PFSK-1 (cell line): ENCODE data around the gene VPS45.

Experiments
- FOXP2 ChIP-seq: optimal IDR thresholded peaks from 2 replicates; pipeline ENCODE3; 2011; ENCODE audit warnings: borderline replicate concordance, control low read depth, inconsistent platforms; ENCODE audit not compliant: insufficient read depth; ENCODE audit errors: extremely low read length, extremely low read depth
- POLR2AphosphoS5 ChIP-seq: IDR thresholded peaks from 2 replicates; pipeline ENCODE4 v1.6.1; 2012; ENCODE audit warnings: low read depth, mild to moderate bottlenecking, control low read depth, low read length, moderate library complexity
- REST ChIP-seq, 2 experiments: IDR thresholded peaks; 2 replicates each; pipeline versions ENCODE4 v1.6.1 to v1.8.0; 2011 to 2012; ENCODE audit warnings: low read depth in 2 of 2, low read length in 2 of 2, control low read depth in 1 of 2, inconsistent platforms in 1 of 2, mild to moderate bottlenecking in 1 of 2, moderate library complexity in 1 of 2; ENCODE audit not compliant: insufficient read depth in 1 of 2
- SIN3A ChIP-seq: IDR thresholded peaks from 2 replicates; pipeline ENCODE4 v1.6.1; 2012; ENCODE audit warnings: mild to moderate bottlenecking, low read length, moderate library complexity, borderline replicate concordance; ENCODE audit not compliant: insufficient read depth
- TAF1 ChIP-seq: IDR thresholded peaks from 2 replicates; pipeline ENCODE4 v1.6.1; 2012; ENCODE audit warnings: low read length, control low read depth, borderline replicate concordance; ENCODE audit not compliant: insufficient read depth

The VPS45 gene

GRCh38 chr1:150156868-150157603, 89.5 kb downstream of the VPS45 start:
- TF ChIP-seq REST (IDR thresholded peaks at IDR 0.05; ENCODE audit: insufficient read depth in 1 of 2, low read depth in 2 of 2, low read length in 2 of 2) (no peak), SIN3A (no peak), TAF1 (no peak)

- TF ChIP-seq TAF1 (no peak), FOXP2 (no peak), REST (IDR thresholded peaks at IDR 0.05; ENCODE audit: insufficient read depth in 1 of 2, low read depth in 2 of 2, low read length in 2 of 2) (no peak), SIN3A (no peak), POLR2AphosphoS5 (no peak)
Measured at GRCh38 chr1:150159550-150159949, 92.0 kb downstream of the VPS45 start.

- no peak for TF ChIP-seq REST (IDR thresholded peaks at IDR 0.05; ENCODE audit: insufficient read depth in 1 of 2, low read depth in 2 of 2, low read length in 2 of 2)
- no peak for TF ChIP-seq POLR2AphosphoS5
Measured at GRCh38 chr1:150160964-150161621, 93.5 kb downstream of the VPS45 start.

- TF ChIP-seq FOXP2 (no peak), POLR2AphosphoS5 (no peak), SIN3A (no peak), REST (IDR thresholded peaks at IDR 0.05; ENCODE audit: insufficient read depth in 1 of 2, low read depth in 2 of 2, low read length in 2 of 2) (no peak), TAF1 (no peak)
Measured at GRCh38 chr1:150161747-150162581, 94.4 kb downstream of the VPS45 start.
